ENCODE measurements around the gene OPA3. TPM values are rescaled to one million over a fixed set of nuclear protein-coding genes. Genes with fewer than 3 reads are reported as not detected.
A peak's percentile ranks its signal among the peaks of the same experiment; 100 is the strongest.

Gene OPA3
- total RNA-seq, 1 donor from 2014 or later: 3.7 TPM

DNA sequence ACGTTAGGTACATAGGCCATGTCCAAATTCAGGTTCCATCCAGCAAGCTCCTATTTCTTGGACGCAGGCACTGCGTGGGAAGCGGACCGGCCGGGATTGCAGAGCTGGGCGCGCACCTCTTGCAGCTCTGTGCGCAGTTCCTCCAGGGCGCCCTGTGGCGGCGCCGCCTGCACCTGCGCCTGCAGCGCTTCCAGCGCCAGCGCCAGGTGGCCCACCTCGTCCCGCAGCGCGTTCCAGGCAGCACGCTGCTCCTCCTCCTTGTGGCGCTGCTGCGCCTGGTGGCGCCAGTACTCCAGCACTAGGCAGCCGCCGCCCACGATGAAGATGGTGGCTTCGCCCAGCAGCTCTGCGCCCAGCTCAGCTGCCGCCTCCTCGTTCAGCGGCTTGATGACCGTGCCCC is 31.1 kb downstream of the OPA3 start:
- Mint-ChIP-seq H3K27ac (no peak overlapping the region), H3K4me1 (peaks cover 8% of the 10 kb centered on the region), H3K4me3 (no peak overlapping the region), H3K36me3 (peaks cover 8% of the 10 kb centered on the region), H3K9me3 (no peaks in the 10 kb centered on the region), H3K27me3 (ENCODE audit: insufficient read depth, low read depth) (peaks cover 2% of the 10 kb centered on the region)
- TF ChIP-seq EZH2 (IDR thresholded peaks at IDR 0.05): no peak
- no peak for TF ChIP-seq EZH2phosphoT487 (IDR thresholded peaks at IDR 0.05)
- TF ChIP-seq, protein P1, sequence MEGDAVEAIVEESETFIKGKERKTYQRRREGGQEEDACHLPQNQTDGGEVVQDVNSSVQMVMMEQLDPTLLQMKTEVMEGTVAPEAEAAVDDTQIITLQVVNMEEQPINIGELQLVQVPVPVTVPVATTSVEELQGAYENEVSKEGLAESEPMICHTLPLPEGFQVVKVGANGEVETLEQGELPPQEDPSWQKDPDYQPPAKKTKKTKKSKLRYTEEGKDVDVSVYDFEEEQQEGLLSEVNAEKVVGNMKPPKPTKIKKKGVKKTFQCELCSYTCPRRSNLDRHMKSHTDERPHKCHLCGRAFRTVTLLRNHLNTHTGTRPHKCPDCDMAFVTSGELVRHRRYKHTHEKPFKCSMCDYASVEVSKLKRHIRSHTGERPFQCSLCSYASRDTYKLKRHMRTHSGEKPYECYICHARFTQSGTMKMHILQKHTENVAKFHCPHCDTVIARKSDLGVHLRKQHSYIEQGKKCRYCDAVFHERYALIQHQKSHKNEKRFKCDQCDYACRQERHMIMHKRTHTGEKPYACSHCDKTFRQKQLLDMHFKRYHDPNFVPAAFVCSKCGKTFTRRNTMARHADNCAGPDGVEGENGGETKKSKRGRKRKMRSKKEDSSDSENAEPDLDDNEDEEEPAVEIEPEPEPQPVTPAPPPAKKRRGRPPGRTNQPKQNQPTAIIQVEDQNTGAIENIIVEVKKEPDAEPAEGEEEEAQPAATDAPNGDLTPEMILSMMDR (IDR thresholded peaks at IDR 0.05): peak; percentile 53
- H3K9me3 ChIP-seq (ENCODE audit: low read depth): no peaks in the 10 kb centered on the region
- peaks cover 11% of the 10 kb centered on the region for H3K4me1 ChIP-seq
- peaks cover 7% of the 10 kb centered on the region for H3K27me3 ChIP-seq
- H4K20me1 ChIP-seq (ENCODE audit: low read depth): peaks cover 12% of the 10 kb centered on the region
- H3K36me3 ChIP-seq: no peaks in the 10 kb centered on the region
- no peak overlapping the region for H2AFZ ChIP-seq (replicated peaks)
- H3K79me2 ChIP-seq (ENCODE audit: low read depth): no peaks in the 10 kb centered on the region
- H3K4me2 ChIP-seq: peak overlapping the region; percentile 76
- H3K9ac ChIP-seq: no peak overlapping the region
- peaks cover 25% of the 10 kb centered on the region for H3F3A ChIP-seq (ENCODE audit: low read depth)
- H3K4me3 ChIP-seq: peak overlapping the region; percentile 44
- peak; percentile 85 for DNase-seq (ENCODE audit: low spot score)
- no peak overlapping the region for H3K27ac ChIP-seq

DNA sequence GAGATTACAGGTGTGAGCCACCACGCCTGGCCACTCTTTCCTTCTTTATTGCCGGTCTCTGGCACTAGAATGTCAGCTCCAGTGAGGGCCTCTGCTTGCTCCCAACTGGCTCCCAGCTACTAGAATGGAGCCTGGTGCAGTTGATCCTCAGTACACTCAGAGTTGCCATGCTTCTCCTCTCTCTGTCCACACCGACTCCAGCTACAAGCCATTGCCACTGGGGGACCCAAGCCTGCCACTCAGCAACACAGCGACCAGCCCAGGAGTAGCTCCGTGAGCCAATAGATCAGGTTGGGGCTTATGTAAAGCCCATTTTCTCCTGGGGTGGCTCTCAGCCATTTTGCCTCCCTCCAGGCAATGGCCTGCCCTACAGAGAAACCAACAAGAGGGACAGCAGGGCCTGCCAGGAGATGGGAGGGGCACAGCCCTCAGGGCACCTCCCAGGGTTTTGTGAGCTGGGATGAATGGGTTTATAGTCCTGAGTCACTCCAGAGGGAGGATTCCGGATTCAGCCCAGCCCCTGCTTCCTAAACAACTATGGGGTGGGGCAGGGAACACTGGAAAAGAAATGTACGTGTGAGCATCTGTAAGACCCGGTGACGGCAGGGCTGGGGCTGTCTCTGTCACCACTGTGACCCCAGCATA is 36.5 kb downstream of the OPA3 start:
- H3K4me1 Mint-ChIP-seq: peaks cover 5% of the 10 kb centered on the region
- H3K27me3 Mint-ChIP-seq (ENCODE audit: insufficient read depth, low read depth): peaks cover 2% of the 10 kb centered on the region
- TF ChIP-seq EZH2phosphoT487 (IDR thresholded peaks at IDR 0.05) (no peak), EZH2 (IDR thresholded peaks at IDR 0.05) (no peak)
- TF ChIP-seq, protein P1 (IDR thresholded peaks at IDR 0.05): no peak
- no peak for DNase-seq (ENCODE audit: low spot score)
- Histone ChIP-seq H3K9me3 (ENCODE audit: low read depth) (no peaks in the 10 kb centered on the region), H3K79me2 (ENCODE audit: low read depth) (no peaks in the 10 kb centered on the region), H2AFZ (replicated peaks) (no peak overlapping the region), H3K4me1 (peaks cover 11% of the 10 kb centered on the region), H3K4me2 (no peak overlapping the region), H3K9ac (no peak overlapping the region), H3K27me3 (no peaks in the 10 kb centered on the region), H4K20me1 (ENCODE audit: low read depth) (peaks cover 3% of the 10 kb centered on the region), H3K4me3 (no peak overlapping the region), H3K27ac (no peak overlapping the region), H3K36me3 (no peaks in the 10 kb centered on the region), H3F3A (ENCODE audit: low read depth) (peaks cover 9% of the 10 kb centered on the region)
- peaks cover 7% of the 10 kb centered on the region for H3K36me3 Mint-ChIP-seq
- no peaks in the 10 kb centered on the region for H3K9me3 Mint-ChIP-seq
- no peak overlapping the region for H3K4me3 Mint-ChIP-seq
- H3K27ac Mint-ChIP-seq: peak overlapping the region; percentile 3

GRCh38 chr19:45547211-45547770 is 37.3 kb downstream of the OPA3 start:
- no peak for DNase-seq (ENCODE audit: low spot score)
- peaks cover 4% of the 10 kb centered on the region for H3K36me3 Mint-ChIP-seq
- Histone ChIP-seq H3K9me3 (ENCODE audit: low read depth) (no peaks in the 10 kb centered on the region), H4K20me1 (ENCODE audit: low read depth) (no peaks in the 10 kb centered on the region), H3K27me3 (no peaks in the 10 kb centered on the region), H3K9ac (no peak overlapping the region), H3K36me3 (no peaks in the 10 kb centered on the region), H3F3A (ENCODE audit: low read depth) (peaks cover 6% of the 10 kb centered on the region), H3K27ac (no peak overlapping the region), H2AFZ (replicated peaks) (no peak overlapping the region), H3K4me3 (no peak overlapping the region), H3K4me2 (no peak overlapping the region), H3K79me2 (ENCODE audit: low read depth) (no peaks in the 10 kb centered on the region), H3K4me1 (peaks cover 11% of the 10 kb centered on the region)
- H3K4me3 Mint-ChIP-seq: no peak overlapping the region
- TF ChIP-seq, protein P1 (IDR thresholded peaks at IDR 0.05): no peak
- TF ChIP-seq EZH2 (IDR thresholded peaks at IDR 0.05): no peak
- TF ChIP-seq EZH2phosphoT487 (IDR thresholded peaks at IDR 0.05): no peak
- H3K27ac Mint-ChIP-seq: no peak overlapping the region
- no peaks in the 10 kb centered on the region for H3K9me3 Mint-ChIP-seq
- peaks cover 5% of the 10 kb centered on the region for H3K4me1 Mint-ChIP-seq
- peaks cover 2% of the 10 kb centered on the region for H3K27me3 Mint-ChIP-seq (ENCODE audit: insufficient read depth, low read depth)
